Hematopoietic multipotent progenitor cell treated with erythropoietin and hydrocortisone succinate and interleukin-3 and kit ligand, for 15 days (in vitro differentiated cells): ENCODE data around the gene SSX4.
"Not testable (repeated sequence)": the region's sequence is repeated elsewhere in the genome, so short reads cannot be mapped to it uniquely, and the experiment has no call there.

ENCODE experiments used
- DNase-seq: peaks from one replicate; pipeline ENCODE4 v3.0.0-alpha.2; 2015; ENCODE audit warnings: low spot score

SSX4 gene, protein sequence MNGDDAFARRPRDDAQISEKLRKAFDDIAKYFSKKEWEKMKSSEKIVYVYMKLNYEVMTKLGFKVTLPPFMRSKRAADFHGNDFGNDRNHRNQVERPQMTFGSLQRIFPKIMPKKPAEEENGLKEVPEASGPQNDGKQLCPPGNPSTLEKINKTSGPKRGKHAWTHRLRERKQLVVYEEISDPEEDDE

DNA sequence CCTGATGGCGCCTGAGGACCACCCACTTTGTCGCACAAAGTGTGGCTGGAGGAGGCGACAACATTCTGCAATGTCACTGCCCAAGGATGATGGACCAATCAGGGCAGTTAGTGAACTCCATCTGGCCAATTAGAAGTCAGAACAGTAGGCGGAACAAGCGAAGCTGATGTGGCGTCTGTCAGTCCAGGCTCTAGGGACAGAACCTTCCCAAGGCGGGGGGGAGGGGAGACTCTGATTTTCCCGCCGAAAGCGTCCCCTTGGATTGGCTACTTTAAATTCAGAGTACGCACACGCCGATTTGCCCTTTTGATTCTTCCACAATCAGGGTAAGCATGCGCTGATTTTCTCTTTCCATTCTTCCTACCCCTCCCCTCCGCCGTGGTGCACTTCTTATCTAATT, at the start of gene SSX4:
Gene SSX4, plus strand, starts transcription at position 301 of the 400 bp plus-strand sequence. CDS start 515 bp downstream, outside the sequence.
- not testable (repeated sequence) for DNase-seq

GRCh38 chrX:48346059-48346458, 37.3 kb upstream of the SSX4 start:
- not testable (repeated sequence) for DNase-seq

- DNase-seq, result not testable (repeated sequence)
Observed at GRCh38 chrX:48356315-48357094, 26.8 kb upstream of the SSX4 start, which contains the start of gene SSX3. Gene SSX3 (minus strand): TSS chrX:48356703. CDS start chrX:48355249, 1,454 bp downstream.

- no peak for DNase-seq
Observed at GRCh38 chrX:48357681-48358080, 25.7 kb upstream of the SSX4 start.

DNA sequence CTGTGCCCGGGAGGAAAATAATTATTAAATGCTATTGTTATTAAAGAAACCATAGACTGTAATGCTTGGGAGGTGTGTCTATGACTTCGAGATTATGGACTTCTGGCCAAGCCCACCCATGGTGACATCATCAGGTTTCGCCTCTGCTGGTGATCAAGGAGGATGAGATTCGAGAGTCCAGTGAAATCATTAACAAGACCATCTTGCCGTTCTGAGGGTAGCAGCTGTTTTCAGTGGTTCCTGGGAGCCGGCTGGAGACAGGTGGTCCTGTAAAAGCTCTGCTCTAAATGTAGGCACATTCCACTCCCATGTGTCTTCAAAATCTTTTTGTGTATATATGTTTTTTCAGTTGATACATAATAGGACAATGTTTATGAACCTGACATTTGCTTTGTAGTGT, 24.1 kb upstream of the SSX4 start:
- not testable (repeated sequence) for DNase-seq

- not testable (repeated sequence) for DNase-seq
Observed at GRCh38 chrX:48367717-48368408, 15.5 kb upstream of the SSX4 start.

DNA sequence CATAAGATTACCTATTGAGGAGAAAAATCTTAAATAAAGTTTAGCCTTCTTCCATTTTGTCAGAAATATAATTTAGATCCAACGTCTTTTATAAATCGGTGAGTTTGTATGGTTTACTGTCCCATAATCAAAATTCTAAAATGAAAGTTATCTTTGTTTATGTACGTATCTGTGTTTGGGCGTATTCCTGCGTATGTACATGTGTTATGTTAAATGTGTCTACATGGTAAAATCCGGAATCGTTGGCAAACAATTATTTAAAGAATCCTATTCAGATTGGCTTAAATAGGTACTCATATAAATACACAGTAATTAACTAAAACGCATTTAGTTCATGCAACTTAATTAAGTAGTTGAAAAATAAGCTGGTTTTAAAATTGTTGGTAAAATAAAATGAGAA, 12.9 kb upstream of the SSX4 start:
- not testable (repeated sequence) for DNase-seq

DNA sequence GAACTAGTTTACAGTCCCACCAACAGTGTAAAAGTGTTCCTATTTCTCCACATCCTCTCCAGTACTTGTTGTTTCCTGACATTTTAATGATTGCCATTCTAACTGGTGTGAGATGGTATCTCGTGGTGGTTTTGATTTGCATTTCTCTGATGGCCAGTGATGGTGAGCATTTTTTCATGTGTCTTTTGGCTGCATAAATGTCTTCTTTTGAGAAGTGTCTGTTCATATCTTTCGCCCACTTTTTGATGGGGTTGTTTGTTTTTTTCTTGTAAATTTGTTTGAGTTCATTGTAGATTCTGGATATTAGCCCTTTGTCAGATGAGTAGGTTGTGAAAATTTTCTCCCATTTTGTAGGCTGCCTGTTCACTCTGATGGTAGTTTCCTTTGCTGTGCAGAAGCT, 13.6 kb downstream of the SSX4 start:
- not testable (repeated sequence) for DNase-seq

DNA sequence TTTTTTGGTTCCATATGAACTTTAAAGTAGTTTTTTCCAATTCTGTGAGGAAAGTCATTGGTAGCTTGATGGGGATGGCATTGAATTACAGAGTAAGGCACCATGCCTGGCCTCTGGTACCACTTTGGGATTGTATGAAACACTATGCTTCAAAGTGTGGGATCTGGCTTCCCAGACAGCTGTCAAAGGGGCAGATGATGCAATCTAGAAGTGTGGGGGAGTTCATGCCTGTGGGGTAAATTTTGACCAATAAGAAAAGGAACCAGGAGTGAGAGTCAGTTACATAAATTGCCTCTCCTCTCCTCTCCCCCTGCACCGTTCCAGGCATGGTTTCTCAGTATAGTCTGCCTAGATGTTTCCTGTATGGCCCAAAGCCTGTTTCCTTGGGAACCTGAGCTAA, 14.5 kb downstream of the SSX4 start:
- DNase-seq, result not testable (repeated sequence)

DNA sequence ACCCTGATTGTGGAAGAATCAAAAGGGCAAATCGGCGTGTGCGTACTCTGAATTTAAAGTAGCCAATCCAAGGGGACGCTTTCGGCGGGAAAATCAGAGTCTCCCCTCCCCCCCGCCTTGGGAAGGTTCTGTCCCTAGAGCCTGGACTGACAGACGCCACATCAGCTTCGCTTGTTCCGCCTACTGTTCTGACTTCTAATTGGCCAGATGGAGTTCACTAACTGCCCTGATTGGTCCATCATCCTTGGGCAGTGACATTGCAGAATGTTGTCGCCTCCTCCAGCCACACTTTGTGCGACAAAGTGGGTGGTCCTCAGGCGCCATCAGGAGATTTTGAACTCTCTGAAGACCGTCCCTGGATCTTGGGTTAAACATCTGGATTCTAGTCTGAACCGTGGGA, 28.5 kb downstream of the SSX4 start, which contains the start of gene SSX4B:
Gene SSX4B, minus strand, starts transcription at position 101 of the 400 bp plus-strand sequence. CDS start 588 bp downstream, outside the sequence.
- not testable (repeated sequence) for DNase-seq

DNA sequence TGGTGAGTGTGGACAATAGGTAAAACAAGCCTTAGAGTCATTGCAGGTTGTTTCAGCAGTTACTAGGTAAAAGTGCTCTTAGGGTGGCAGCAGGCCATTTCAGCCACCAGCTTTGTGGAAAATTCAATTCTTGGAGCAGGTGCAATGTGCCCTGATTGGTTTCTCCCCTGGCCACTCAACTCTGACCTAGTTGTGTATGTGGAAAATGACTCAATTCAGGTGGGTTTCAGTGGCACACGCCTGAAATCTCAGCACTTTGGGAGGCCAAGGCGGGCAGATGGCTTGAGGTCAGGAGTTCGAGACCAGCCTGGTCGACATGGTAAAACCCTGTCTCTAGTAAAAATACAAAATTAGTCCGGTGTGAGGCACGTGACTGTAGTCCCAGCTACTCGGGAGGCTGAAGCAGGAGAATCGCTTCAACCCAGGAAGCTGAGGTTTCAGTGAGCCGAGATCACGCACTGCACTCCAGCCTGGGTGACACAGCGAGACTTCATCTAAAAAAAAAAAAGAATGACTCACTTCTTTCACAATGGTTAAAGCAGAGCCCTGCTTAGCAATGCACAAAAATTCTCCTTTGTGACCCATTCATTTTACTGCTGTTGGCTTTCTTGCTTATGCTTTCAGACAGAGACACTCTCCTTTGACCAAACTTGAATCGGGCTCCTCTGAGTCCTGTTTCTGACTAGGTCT, 43.8 kb downstream of the SSX4 start:
- not testable (repeated sequence) for DNase-seq

DNA sequence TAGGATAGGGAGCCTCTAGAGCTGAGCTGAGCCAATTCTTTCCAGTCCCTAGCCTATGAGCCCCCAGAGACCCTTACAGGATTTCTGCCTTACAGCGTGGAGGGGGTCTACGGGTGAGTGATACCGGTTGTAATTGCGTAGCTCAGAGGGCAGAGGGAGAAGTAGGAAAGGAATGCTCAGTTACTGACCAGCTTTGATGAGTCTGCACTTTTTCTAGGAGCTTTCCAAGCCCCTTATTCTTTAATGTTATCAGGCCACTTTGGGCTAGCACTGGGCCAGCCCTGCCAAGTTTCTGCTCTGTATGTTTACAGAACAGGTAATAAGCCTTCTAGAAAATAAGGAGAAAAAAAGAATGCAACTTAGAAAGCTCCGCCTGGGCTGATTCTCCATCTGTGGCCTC, 46.3 kb downstream of the SSX4 start:
- not testable (repeated sequence) for DNase-seq

GRCh38 chrX:48430166-48430565, 46.8 kb downstream of the SSX4 start:
- not testable (repeated sequence) for DNase-seq

DNA sequence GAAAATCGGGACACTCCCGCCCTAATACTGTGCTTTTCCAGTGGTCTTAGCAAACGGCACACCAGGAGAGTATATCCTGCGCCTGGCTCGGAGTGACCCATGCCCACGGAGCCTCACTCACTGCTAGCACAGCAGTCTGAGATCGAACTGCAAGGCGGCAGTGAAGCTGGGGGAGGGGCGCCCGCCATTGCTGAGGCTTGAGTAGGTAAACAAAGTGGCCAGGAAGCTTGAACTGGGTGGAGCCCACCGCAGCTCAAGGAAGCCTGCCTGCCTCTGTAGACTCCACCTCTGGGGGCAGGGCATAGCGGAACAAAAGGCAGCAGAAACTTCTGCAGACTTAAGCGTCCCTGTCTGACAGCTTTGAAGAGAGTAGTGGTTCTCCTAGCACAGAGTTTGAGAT, 50.4 kb downstream of the SSX4 start:
- DNase-seq, result not testable (repeated sequence)
